Fibroblast of lung (primary cell): Measurements from ENCODE around the gene KLHL36.

Experiments used
- CTCF ChIP-seq, 2 donors: IDR thresholded peaks in 1 of 2; conservative IDR thresholded peaks in 1 of 2; 1 replicate in 1 of 2; 2 replicates in 1 of 2; pipeline ENCODE4 v1.5.1; 2011 to 2012; ENCODE audit warnings: low read length in 2 of 2, control low read depth in 1 of 2, inconsistent platforms in 1 of 2, low read depth in 1 of 2, mild to moderate bottlenecking in 1 of 2
- EZH2 ChIP-seq: IDR thresholded peaks from 2 replicates; pipeline ENCODE4 v1.5.1; 2012; ENCODE audit warnings: low read length, control low read depth, mild to moderate bottlenecking; ENCODE audit errors: missing control alignments

- no peak for TF ChIP-seq CTCF (conservative IDR thresholded peaks at IDR 0.05 in 1 of 2, IDR thresholded peaks at IDR 0.05 in 1 of 2; ENCODE audit: low read depth in 1 of 2, low read length in 2 of 2)
- TF ChIP-seq EZH2 = no peak
These were observed 36.9 kb downstream of the KLHL36 start for GRCh38 chr16:84685210-84685609.
